Measurements from ENCODE around the gene FBH1.
"Not testable (repeated sequence)": the region's sequence is repeated elsewhere in the genome, so short reads cannot be mapped to it uniquely, and the experiment has no call there.

FBH1 gene

GRCh38 chr10:5876181-5876768 is 13.8 kb upstream of the FBH1 start:
- no peak for FAIRE-seq

DNA sequence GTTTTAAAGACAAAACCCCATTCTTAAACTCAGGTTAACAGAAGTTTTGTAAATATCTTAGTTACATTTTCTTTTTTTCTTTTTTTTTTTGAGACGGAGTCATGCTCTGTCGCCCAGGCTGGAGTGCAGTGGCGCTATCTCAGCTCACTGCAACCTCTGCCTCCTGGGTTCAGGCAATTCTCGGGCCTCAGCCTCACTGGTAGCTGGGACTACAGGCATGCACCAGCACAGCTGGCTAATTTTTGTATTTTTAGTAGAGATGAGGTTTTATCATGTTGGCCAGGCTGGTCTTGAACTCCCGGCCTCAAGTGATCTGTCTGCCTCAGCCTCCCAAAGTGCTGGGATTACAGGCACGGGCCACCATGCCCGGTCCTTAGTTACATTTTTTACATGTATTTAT is 13.0 kb upstream of the FBH1 start:
- not testable (repeated sequence) for FAIRE-seq

DNA sequence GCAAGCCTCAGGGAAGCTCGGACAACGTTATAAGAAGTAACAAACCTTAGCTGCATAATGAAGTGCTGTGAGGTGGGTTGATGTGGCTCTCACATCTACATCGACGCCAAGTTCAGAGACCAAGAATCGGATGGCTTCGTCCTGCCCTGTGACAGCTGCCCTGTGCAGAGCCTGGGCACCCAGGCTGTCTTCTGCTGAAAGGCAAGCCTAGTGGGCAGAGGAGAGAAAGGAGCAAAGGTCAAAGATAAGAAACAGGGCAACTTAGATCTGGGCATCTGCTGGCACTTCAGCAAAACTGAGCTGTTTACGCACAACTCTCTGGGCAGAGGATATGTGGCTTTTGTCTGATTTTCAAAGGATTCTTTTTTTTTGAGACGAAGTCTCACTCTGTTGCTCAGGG is 7.1 kb upstream of the FBH1 start:
- FAIRE-seq, result no peak

DNA sequence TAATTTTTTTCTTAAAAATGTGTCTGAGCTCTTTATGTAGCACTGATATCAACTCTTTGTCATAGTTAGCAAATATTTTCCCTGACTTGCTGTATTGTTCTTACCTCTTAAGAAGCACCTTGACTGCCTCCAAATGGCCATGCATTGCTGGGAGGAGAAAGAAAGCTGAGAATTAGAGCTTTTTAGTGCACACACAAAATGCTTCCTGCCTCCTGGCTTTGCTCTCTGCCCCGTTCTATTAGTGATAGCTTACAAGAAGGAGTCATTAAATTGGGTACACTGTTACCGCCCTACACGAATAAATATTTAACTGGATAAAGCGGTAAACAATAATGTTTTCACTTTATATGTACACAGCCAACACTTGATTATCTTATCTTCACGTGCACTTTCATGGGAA is 4.4 kb upstream of the FBH1 start:
- no peak for FAIRE-seq

DNA sequence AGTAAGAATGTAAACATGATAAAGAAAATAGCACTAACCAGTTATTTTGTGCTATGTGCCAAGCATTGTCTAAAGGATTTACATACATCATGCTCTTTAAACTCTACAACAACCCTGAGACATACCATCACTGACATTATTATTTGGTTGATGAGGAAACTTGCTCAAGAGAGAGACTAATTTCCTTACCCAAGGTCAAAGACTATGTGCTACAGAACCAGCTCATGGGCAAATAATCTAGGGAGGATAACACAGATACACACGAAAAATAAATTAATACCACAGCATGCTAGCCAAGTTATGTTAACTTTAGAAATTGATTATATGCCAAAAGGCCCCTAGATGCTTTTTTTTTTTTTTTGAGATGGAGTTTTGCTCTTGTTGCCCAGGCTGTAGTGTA is 3.0 kb upstream of the FBH1 start:
- FAIRE-seq, result no peak

DNA sequence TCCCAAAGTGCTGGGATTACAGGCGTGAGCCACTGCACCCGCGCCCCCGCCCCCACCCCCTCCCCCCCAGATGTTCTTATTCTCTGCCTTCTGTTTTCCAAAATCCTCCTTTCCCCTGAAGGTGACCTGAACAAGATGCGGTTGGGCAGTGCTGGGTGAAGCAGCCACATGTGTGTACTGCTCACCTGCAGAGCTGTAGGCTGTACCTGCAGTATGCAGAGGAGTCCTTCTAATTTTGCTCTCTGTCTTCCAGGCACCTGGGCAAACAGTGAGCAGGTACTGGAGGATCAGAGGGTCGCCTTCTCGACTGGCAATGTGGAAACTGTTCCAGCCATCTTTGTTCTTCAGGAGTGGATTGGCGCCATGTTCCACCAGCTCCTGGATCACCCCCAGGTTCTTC is 2.4 kb upstream of the FBH1 start:
- no peak for FAIRE-seq

GRCh38 chr10:5888351-5888750 is 1.7 kb upstream of the FBH1 start:
- FAIRE-seq, result no peak

DNA sequence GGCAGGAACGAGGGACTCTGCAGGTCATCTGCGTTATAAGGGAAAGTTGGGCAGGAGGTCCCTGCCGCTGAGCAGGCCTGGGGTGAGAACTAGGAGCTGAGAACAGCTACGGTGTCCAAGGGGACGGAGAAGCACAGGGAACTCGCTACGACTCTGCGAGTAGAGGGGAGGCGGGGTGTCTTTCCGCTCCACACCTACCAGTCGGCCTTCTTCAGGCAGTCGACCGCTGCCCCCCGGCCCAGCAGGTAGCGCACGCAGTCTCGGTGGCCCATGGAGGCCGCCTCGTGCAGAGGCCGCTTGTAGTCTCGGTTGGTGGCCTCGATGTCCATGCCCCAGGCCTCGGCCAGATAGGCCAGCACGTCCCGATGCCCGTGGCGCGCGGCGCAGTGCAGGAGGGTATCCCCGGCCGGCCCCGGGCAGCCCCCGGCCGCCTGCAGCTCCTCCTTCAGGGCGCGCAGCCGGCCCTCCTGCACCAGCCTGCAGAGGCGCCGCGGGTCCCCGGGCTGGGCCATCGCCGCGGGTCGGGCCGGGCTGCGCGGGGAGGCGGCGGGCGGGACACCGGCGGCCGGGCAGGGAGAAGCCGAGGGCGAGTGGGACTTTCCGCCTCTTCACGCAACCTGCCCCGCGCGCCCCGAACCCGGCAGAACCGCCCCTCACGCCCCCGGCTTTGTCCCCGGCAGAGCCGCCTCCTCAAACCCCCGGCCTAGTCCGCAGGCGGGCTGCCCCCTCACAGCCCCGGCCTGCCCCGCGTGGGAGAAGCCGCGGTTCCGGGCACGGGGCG is 1.0 kb upstream of the FBH1 start:
- no peak for FAIRE-seq

- FAIRE-seq, result no peak
Measured at GRCh38 chr10:5890452-5890915, 441 bp downstream of the FBH1 start.

DNA sequence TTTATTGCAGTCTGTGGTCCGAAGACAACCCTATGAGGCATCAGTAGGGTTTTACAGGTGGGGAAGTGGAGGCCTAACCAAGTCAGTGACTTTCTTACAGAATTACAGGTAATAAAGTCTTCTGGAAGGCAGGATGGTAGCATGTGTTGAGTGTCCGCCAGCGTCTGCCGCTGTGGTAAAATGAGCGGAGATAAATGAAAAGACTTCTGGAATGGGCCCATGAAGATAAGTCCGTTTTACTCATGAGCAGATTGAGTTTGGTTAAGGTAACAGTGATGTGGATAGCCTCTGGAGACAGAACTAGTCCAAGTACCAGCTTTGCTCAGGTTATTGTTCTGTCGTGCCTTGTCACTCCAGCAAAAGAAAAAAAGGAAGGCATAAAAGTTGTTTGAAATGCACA is 966 bp downstream of the FBH1 start:
- FAIRE-seq, result no peak

GRCh38 chr10:5892007-5892406 is 2.0 kb downstream of the FBH1 start:
- FAIRE-seq, result no peak

GRCh38 chr10:5893321-5893720 is 3.3 kb downstream of the FBH1 start:
- no peak for FAIRE-seq

DNA sequence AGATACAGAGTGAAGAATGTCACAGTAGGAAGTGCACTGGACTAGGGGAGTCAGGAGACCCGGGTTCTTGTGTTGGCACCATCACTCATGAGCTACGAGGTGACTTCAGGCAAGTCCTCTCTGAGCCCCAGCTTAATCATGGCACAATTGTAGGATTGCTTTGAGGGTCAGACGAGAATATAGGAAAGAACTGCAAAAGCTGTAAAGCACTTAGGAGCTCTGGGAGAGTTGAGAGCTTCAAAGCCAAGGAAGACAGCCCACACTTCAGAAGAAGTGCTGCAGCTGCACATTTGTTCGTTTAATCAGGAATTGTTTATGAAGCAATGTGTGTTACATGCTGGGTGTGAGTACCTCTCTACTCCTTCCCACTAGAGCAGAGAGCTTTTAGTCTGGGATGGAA is 4.4 kb downstream of the FBH1 start:
- no peak for FAIRE-seq

GRCh38 chr10:5894873-5895272 is 4.8 kb downstream of the FBH1 start:
- FAIRE-seq, result no peak

- no peak for FAIRE-seq
Measured at GRCh38 chr10:5895365-5895764, 5.3 kb downstream of the FBH1 start.

DNA sequence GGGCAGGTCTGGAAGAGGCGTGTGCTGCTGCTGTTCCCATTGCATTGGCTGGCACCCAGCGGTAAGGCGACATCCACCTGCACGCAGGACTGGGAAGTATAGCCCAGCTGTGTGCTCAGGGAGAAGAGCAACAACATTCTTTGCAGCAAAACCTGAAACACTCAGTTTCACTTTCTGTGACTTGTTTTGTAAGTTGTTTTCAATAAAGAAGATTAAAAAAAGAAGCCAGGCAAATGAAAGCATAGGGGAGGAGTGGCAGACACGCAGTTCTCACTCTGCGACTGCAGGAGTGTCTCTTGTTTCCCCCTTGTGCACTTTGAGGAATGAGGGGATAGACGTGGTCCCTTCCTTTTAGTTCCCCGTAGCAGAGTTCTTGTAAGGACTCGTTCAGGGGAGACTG is 5.8 kb downstream of the FBH1 start:
- no peak for FAIRE-seq

DNA sequence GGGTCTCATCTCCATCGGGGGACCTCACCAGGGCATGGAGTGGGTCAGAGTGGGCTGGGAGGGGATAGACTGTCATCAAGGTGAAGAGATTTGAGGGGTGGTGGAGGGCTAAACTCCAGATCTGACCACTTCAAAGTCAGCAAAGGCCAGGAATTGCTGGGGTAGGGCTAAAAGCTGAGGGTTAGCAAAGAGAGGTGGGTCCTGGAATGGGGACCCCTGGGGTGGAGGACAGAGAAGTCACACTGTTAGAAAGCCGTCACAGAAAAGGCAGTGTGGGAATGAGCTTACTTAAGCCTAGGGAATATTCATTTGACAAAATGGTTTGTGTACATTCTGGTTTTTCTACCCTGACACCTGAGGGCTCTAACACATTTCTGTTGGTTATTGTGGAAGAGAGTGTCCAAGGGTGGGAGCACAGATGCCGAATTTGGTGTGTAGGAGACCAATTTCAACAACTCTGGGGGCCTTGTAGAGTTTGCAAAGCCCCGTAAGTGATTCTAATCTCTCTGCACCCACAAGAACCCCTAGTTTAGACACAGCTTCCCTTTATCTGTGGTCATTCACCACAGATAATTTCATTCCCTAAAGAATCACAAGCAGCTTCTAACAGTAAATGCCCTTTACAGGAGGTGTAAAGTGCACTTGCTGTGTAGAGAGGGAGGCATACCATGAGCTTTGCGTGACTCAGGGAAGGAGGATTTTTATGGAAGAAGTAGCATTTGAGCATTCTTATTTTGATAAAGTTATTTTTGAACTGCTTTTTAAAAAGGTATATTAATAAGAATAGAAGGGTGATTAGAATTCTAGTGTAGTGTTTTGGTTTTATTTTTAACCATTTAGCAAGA is 6.4 kb downstream of the FBH1 start:
- no peak for FAIRE-seq

GRCh38 chr10:5897053-5897340 is 7.0 kb downstream of the FBH1 start:
- FAIRE-seq, result no peak

- FAIRE-seq, result no peak
Measured at GRCh38 chr10:5897504-5897903, 7.5 kb downstream of the FBH1 start.

GRCh38 chr10:5898163-5898562 is 8.1 kb downstream of the FBH1 start:
- no peak for FAIRE-seq

DNA sequence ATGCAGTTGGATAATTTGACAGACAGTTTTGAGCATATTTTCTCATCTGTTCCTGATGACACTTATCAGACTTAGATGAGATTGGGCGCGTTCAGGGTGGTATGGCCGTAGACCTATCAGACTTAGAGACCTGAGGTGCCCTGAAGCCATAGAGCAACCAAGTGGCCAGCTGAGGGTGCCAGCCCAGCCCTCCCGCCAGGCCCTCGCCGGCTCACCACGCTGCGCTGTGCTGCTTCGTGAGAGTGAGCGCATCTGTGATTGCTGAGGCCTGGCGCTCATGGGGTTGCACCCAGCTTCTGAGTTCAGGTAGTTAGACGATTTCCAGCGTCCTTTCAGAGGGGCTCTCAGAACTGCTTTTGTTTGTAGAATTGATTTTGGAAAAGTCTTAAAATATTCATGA is 10.2 kb downstream of the FBH1 start:
- FAIRE-seq, result no peak

DNA sequence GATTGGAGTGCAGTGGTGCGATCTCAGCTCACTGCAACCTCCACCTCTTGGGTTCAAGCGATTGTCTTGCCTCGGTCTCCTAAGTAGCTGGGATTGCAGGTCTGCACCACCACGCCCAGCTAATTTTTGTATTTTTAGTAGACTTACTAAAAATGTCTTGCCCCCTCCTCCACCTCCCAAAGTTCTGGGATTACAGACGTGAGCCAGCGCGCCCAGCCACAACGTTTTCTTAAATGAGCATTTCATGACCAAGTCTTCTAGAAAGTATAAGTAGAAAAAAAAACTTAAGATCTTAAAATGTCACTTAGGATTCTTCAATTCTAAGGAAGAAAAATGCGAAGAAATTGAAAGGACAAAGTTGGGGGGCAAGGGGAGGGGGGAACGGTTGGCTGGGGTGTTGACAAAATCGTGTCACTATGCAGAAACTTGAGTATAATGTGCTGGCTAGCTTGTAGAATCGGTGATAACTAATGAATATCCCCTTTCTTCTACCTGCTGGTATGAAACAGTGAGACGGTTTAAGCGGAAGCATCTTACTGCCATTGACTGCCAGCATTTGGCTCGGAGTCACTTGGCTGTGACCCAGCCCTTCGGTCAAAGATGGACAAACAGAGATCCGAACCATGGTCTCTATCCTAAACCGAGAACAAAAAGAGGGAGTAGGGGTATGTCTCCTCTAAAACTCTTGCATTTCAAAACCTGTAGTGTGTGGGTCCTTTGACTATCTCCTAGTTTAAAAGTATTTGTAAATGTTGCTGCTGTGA is 12.7 kb downstream of the FBH1 start:
- no peak for FAIRE-seq

DNA sequence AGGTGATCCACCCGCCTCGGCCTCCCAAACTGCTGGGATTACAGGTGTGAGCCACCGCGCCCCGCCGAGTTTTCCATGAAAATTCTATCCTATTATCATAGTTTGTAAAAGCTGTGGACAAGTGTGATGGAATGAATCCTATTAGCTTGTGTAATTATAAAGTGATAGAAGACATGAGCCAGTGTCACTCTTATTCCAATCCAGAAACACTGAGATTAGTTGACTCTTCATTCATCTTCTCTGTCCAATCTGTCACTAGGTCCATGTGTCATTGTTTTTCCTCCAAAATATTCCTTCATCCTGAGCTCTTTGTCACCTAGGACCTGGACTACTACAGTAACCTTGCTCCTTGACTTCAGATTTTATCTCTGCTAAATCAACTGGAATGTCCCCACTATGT is 13.5 kb downstream of the FBH1 start:
- no peak for FAIRE-seq

All from TTC549 (cell line).